Left lobe of liver (tissue), 2 donors: ENCODE measurements around the gene FLT3. TPM values are rescaled to one million over a fixed set of nuclear protein-coding genes. Genes with fewer than 3 reads are reported as not detected.
"Not testable (repeated sequence)": the region's sequence is repeated elsewhere in the genome, so short reads cannot be mapped to it uniquely, and the experiment has no call there.

Experiments
- ATAC-seq: fragments of 200-7000 bp; cut with Tn5 transposase; one replicate; pipeline ENCODE4 v1.9.1; 2020; ENCODE audit warnings: mild to moderate bottlenecking, moderate library complexity
- DNase-seq: peaks from one replicate; pipeline ENCODE4 v3.0.0-alpha.2; 2020; ENCODE audit warnings: low spot score
- total RNA-seq: library from RNA; stranded (reverse); gene quantifications from one replicate; pipeline ENCODE4 v1.2.1, GENCODE V29; 2021
- donor health status: DM: no; HTN: no; CAD: no; lungs with moderate emphysema.
- donor health status: DM: no; HTN: yes; CAD: no.

Gene FLT3
- total RNA-seq, result 0.15 TPM

GRCh38 chr13:28100150-28101121, at the start of gene FLT3:
FLT3 (minus strand) TSS chr13:28100576; CDS start chr13:28100510, 66 bp downstream.
- DNase-seq, result no peak

GRCh38 chr13:28147495-28147894, 47.1 kb upstream of the FLT3 start:
- DNase-seq (no peak), ATAC-seq (no peak)

More at GRCh38 chr13:28100150-28101121, at the start of gene FLT3:
- peak; percentile 31 for ATAC-seq

GRCh38 chr13:28145049-28145448, 44.7 kb upstream of the FLT3 start:
- DNase-seq (no peak), ATAC-seq (peak; percentile 93)

- not testable (repeated sequence) for ATAC-seq, DNase-seq
Observed at GRCh38 chr13:28141542-28141941, 41.2 kb upstream of the FLT3 start.

- ATAC-seq, result no peak
- DNase-seq, result no peak
Observed at GRCh38 chr13:28140433-28141125, 40.2 kb upstream of the FLT3 start.

- peak; percentile 83 for DNase-seq
- ATAC-seq, result peak; percentile 75
Observed at GRCh38 chr13:28138756-28139470, 38.5 kb upstream of the FLT3 start.

DNA sequence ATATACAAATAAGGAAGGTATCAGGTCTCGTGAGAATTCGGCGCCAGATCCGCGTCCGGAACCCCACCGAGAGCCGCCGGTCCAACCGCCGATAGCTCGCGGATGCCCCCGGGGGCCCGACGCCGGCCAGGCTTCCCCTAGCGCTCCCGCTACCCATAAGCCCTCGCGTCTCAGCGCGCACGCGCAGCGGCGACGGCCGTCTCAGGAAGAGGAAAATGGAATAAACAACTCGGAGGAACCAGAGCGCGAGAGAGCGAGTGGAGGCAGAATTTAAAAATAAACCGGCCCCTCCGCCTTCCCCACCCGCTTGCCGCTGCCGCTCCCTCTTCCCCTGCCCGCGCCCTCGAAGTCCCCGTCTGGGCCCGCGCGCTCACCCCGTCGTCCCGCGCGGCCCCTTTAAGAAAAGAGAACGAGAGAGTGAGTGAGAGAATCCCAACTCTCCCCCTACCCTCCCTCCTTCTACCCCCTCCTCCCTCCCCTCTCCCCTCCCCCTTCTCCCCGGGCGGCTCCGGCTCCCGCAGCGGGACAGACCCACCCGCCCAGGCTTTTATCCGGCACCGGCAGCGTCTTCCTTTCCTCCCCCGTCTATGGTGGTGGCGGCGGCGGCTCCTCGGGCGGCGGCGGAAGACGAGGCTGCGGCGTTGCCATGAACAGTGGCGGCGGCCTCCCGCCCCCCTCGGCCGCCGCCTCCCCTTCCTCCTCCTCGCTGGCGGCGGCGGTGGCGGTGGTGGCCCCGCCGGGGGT, 37.8 kb upstream of the FLT3 start, which contains the start of gene PAN3:
Gene PAN3, plus strand, starts transcription at position 534 of the 744 bp plus-strand sequence. Its CDS starts 113 bp downstream, at position 647.
- DNase-seq (peak; percentile 93), ATAC-seq (peak; percentile 78)

DNA sequence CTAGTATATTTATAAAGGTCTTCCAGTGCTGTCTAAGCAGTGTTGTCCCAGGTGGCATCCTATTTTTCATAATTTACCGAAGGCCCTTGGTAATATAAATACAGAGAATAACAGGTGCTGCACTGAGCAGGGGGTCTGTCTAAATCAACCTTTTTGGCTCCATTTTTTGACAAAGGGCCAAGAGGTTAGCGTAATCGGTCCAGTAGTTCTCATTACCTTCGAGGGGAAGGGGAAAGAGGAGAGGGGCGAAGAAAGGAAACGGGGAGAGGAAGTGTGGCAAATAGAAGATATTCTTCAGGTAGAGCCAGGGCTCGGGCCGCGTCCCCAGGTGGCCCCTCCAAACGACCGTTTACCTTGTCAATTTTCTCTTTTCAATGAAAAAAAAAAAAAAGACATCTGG, 37.2 kb upstream of the FLT3 start:
- ATAC-seq, result no peak
- DNase-seq, result no peak

GRCh38 chr13:28136916-28137315, 36.5 kb upstream of the FLT3 start:
- no peak for ATAC-seq
- DNase-seq, result no peak

- ATAC-seq, result no peak
Observed at GRCh38 chr13:28131646-28132045, 31.3 kb upstream of the FLT3 start.

DNA sequence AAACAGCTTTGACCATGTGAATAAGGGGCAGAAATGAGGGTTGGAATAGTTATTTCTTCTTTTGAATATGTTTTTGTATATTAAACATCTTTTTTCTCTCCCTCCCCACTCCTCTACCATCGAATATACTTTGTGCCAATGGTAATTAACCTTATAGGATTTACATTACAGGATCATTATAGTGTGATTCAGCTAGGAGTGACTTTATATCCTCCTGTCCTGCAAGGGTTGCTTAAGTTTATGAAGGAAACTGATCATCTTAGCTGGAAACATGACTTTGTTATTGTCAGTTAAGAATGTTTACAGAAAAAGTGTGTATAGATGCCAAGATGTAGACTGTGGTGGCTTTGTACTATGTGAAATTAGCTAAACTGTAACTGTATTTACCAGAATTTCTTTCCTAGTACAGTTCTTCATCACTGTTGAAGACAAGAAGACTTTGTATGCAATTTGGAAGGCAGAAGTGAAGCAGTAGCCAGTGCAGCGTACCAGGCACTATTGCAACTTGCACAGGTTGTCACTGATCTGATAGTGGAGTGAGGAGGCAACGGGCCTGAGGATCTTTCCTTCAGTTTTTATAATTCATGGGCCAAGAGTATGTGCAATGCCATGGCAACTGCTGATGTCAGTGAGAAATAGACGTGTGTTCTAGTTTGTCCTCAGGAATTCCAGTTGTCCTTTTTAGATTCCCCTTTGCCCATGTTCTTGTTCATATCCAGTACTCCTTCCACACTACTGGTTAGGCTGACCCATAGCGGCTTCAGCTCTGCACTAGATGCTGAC, 29.7 kb upstream of the FLT3 start:
- no peak for ATAC-seq
- no peak for DNase-seq

More at GRCh38 chr13:28131646-28132045, 31.3 kb upstream of the FLT3 start:
- no peak for DNase-seq

- no peak for DNase-seq
- ATAC-seq, result no peak
Observed at GRCh38 chr13:28128926-28129325, 28.6 kb upstream of the FLT3 start.

DNA sequence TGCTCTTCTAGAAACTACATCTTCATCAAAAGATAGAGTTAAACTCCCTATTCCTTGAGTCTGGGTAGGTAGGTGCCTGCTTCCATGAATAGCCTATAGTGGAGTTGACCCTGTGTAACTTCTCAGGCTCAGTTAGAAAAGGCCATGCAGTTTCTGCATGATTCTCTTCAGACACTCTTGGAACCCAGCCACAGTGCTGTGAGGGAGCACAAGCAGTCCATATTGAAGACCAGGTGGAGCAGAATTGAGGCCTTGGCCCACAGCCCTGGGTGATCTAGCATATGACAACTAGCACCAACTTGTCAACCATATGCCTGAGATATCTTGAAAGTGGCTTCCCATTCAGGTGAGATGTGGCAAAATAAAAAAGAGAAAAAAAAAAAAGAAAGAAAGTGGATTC, 27.7 kb upstream of the FLT3 start:
- ATAC-seq (peak; percentile 26), DNase-seq (no peak)

DNA sequence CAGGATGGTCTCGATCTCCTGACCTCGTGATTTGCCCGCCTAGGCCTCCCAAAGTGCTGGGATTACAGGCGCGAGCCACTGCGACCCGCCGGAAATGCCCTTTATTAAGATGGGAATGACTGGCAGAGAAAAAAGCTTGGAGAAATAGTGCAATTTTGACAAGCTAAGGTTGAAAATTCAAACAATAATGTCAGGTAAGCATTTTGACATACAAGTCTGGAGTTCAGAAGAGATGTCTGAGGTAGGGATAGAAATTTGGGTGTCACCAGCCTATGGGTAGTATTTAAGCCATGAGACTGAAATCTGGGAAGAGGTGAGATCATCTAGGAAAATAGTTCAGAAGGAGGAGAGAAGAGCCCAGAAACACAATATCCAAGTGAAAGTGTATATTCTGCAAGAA, 20.8 kb upstream of the FLT3 start:
- DNase-seq (no peak), ATAC-seq (no peak)

DNA sequence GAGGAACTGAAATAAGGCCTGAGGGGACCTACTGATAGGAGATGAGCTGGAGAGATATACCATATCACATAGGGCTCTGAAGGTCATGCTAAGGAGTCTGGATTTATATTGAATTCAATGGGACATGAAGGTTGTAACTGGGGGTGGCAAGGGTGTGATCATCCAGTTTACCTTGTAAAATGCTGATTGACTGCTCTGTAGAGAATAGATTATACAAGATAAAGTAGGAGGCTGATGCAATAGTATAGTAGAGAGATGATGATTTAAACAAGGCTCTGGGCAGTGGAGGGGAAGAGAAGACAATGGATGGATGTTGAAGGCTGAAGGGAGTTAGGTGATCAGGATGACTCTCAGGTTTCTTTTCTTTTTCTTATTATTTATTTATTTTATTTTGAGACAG, 19.9 kb upstream of the FLT3 start:
- ATAC-seq (no peak), DNase-seq (no peak)

- DNase-seq, result peak; percentile 58
- peak; percentile 39 for ATAC-seq
Observed at GRCh38 chr13:28117689-28118377, 17.5 kb upstream of the FLT3 start.

GRCh38 chr13:28116736-28117135, 16.4 kb upstream of the FLT3 start:
- ATAC-seq, result no peak

GRCh38 chr13:28110414-28110813, 10.0 kb upstream of the FLT3 start:
- DNase-seq, result no peak
- no peak for ATAC-seq

More at GRCh38 chr13:28116736-28117135, 16.4 kb upstream of the FLT3 start:
- no peak for DNase-seq

- ATAC-seq, result no peak
Observed at GRCh38 chr13:28106976-28107375, 6.6 kb upstream of the FLT3 start.

More at GRCh38 chr13:28106976-28107375, 6.6 kb upstream of the FLT3 start:
- DNase-seq, result no peak
